Sigmoid colon (tissue), 7 donors: ENCODE data around the gene HIVEP2. TPM values are rescaled to one million over a fixed set of nuclear protein-coding genes. Genes with fewer than 3 reads are reported as not detected.
A peak's percentile ranks its signal among the peaks of the same experiment; 100 is the strongest.

ENCODE experiments used
- DNase-seq: peaks from one replicate; pipeline ENCODE4 v3.0.0-alpha.2; 2019
- H3K27ac ChIP-seq, 4 donors: fragments of 200-600 bp; sonication (generic); one replicate each; pipeline ENCODE4 v1.5.1; 2016 to 2019; ENCODE audit warnings: mild to moderate bottlenecking in 1 of 4
- H3K27me3 ChIP-seq, 3 donors: fragments of 200-600 bp; sonication (generic); one replicate each; pipeline ENCODE4 v1.5.1; 2019; ENCODE audit warnings: mild to moderate bottlenecking in 1 of 3
- H3K36me3 ChIP-seq, 4 donors: fragments of 200-600 bp; sonication (generic); one replicate each; pipeline ENCODE4 v1.5.1; 2016 to 2019
- H3K4me1 ChIP-seq, 4 donors: fragments of 200-600 bp; sonication (generic); one replicate each; pipeline ENCODE4 v1.5.1; 2017 to 2019
- H3K4me3 ChIP-seq, 4 donors: fragments of 200-600 bp; sonication (generic); one replicate each; pipeline ENCODE4 v1.5.1; 2017 to 2019; ENCODE audit warnings: mild to moderate bottlenecking in 2 of 4, moderate library complexity in 1 of 4
- H3K9me3 ChIP-seq, 4 donors: fragments of 200-600 bp in 3 of 4; sonication (generic) in 3 of 4; one replicate each; pipeline versions ENCODE4 v1.5.1 to v1.6.1; 2013 to 2019
- EP300 ChIP-seq, 4 donors: sonication (generic); formaldehyde crosslinking; IDR thresholded peaks; one replicate each; pipeline ENCODE4 v1.6.1; 2017; ENCODE audit warnings: antibody characterized with exemption in 4 of 4
- POLR2A ChIP-seq, 2 donors: fragments of 450-650 bp; IDR thresholded peaks; one replicate each; pipeline ENCODE4 v1.6.1; 2016; ENCODE audit warnings: antibody characterized with exemption in 2 of 2, mild to moderate bottlenecking in 2 of 2, moderate library complexity in 2 of 2
- POLR2AphosphoS5 ChIP-seq, 4 donors: sonication (generic); formaldehyde crosslinking; IDR thresholded peaks; one replicate each; pipeline ENCODE4 v1.6.1; 2017; ENCODE audit warnings: antibody characterized with exemption in 4 of 4
- WGBS, 2 donors: extraction: QIAGEN DNeasy Blood & Tissue Kit; methylation state at CpG; one replicate each; pipeline ENCODE4 v1.1.7; 2013; 5-methylcytosine and 5-hydroxymethylcytosine counted together
- intact Hi-C: fragments of 100-400 bp; cut with DNase I; formaldehyde crosslinking; loops from one replicate; pipeline ENCODE4 v1.15.1; 2023
- polyA plus RNA-seq, 3 donors: library from polyadenylated mRNA; stranded (reverse); fragments of 200-250 nt; gene quantifications; one replicate each; pipeline ENCODE4 v1.2.3, GENCODE V29; 2013
- total RNA-seq, 4 donors: library from RNA; depleted of rRNA; stranded (reverse); fragments of >200 nt; gene quantifications; one replicate each; pipeline ENCODE4 v1.1.0, GENCODE V29; 2016
- TF ChIP-seq, protein P1 (sequence below), 4 experiments: fragments of 450-650 bp in 3 of 4; fragments of 200-600 bp in 1 of 4; IDR thresholded peaks; one replicate each; pipeline ENCODE4 v1.5.1; 2016 to 2019; ENCODE audit warnings: antibody characterized with exemption in 4 of 4, mild to moderate bottlenecking in 3 of 4, moderate library complexity in 2 of 4
- donor health status: healthy with polysubstance abuse.
- donor health status: Bipolar disorder and iron deficiency.
- donor health status: healthy.

HIVEP2 gene
- total and polyA plus RNA-seq, 7 donors = 1.8 to 21.7 (median 11.5) TPM

- Histone ChIP-seq H3K27ac (no peak overlapping the region), H3K4me3 (no peak overlapping the region), H3K9me3 (no peaks in the 10 kb centered on the region), H3K36me3 (no peaks in the 10 kb centered on the region), H3K27me3 (no peaks in the 10 kb centered on the region), H3K4me1 (peaks cover 0 to 4% (median under 1%) of the 10 kb centered on the region in 4 donors)
- intact Hi-C loops = no loop called here
- DNase-seq = no peak
- TF ChIP-seq EP300 (IDR thresholded peaks at IDR 0.05) (no peak), POLR2A (IDR thresholded peaks at IDR 0.05) (no peak), POLR2AphosphoS5 (IDR thresholded peaks at IDR 0.05) (no peak)
- TF ChIP-seq, protein P1, sequence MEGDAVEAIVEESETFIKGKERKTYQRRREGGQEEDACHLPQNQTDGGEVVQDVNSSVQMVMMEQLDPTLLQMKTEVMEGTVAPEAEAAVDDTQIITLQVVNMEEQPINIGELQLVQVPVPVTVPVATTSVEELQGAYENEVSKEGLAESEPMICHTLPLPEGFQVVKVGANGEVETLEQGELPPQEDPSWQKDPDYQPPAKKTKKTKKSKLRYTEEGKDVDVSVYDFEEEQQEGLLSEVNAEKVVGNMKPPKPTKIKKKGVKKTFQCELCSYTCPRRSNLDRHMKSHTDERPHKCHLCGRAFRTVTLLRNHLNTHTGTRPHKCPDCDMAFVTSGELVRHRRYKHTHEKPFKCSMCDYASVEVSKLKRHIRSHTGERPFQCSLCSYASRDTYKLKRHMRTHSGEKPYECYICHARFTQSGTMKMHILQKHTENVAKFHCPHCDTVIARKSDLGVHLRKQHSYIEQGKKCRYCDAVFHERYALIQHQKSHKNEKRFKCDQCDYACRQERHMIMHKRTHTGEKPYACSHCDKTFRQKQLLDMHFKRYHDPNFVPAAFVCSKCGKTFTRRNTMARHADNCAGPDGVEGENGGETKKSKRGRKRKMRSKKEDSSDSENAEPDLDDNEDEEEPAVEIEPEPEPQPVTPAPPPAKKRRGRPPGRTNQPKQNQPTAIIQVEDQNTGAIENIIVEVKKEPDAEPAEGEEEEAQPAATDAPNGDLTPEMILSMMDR (IDR thresholded peaks at IDR 0.05) = no peak
- WGBS, 2 donors = 95 to 98% methylated on average over 1 of the region's 1 CpG
These were observed 36.7 kb downstream of the HIVEP2 start for GRCh38 chr6:142908235-142908634.

- 73 to 74% methylated on average over 5 of the region's 5 CpGs for WGBS, 2 donors
- H3K36me3 ChIP-seq = no peaks in the 10 kb centered on the region
- TF ChIP-seq, protein P1 (IDR thresholded peaks at IDR 0.05) = no peak
- TF ChIP-seq POLR2A (IDR thresholded peaks at IDR 0.05) (no peak), EP300 (IDR thresholded peaks at IDR 0.05) (no peak), POLR2AphosphoS5 (IDR thresholded peaks at IDR 0.05) (no peak)
- peaks cover 0 to 9% (median 5%) of the 10 kb centered on the region in 4 donors for H3K4me1 ChIP-seq
- intact Hi-C loops = no loop called here
- no peaks in the 10 kb centered on the region for H3K27me3 ChIP-seq
- H3K9me3 ChIP-seq = no peaks in the 10 kb centered on the region
- no peak overlapping the region for H3K4me3 ChIP-seq
- H3K27ac ChIP-seq = no peak overlapping the region
- no peak for DNase-seq
These were observed 37.4 kb downstream of the HIVEP2 start for GRCh38 chr6:142907544-142907943.

DNA sequence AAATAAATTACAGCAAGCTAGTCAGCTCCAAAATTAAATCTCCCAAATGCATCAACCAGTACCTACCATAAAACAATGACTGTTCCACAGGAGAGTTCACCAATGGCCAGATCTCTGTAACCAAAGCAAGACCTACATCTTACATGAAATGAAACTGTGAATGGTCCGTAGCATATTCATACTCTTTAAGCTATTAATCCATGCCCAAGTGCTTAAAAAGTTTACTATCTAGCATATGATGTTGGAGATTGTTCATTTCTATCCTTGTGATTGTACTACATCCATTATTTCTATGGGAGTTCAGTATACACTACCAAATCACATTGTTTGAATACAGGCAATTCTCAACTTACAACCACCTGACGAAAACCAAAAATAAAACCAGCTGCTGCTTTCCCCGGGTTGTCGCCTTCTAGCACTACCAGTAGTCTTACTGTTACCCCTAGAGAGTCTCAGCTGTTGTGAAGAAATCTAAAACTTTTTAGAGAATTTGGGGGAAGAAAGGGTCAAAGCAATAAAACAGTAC, 38.0 kb downstream of the HIVEP2 start:
- no peaks in the 10 kb centered on the region for H3K9me3 ChIP-seq
- H3K27ac ChIP-seq = no peak overlapping the region
- H3K27me3 ChIP-seq = no peaks in the 10 kb centered on the region
- WGBS, 2 donors = 71 to 87% methylated on average over 4 of the region's 4 CpGs
- H3K4me3 ChIP-seq = no peak overlapping the region
- H3K4me1 ChIP-seq = peaks cover 0 to 12% (median 9%) of the 10 kb centered on the region in 4 donors
- TF ChIP-seq POLR2A (IDR thresholded peaks at IDR 0.05) (no peak), POLR2AphosphoS5 (IDR thresholded peaks at IDR 0.05) (no peak), EP300 (IDR thresholded peaks at IDR 0.05) (no peak)
- TF ChIP-seq, protein P1 (IDR thresholded peaks at IDR 0.05) = no peak
- no peaks in the 10 kb centered on the region for H3K36me3 ChIP-seq
- no peak for DNase-seq
- intact Hi-C loops = no loop called here

GRCh38 chr6:142903812-142904211, 41.2 kb downstream of the HIVEP2 start:
- no peaks in the 10 kb centered on the region for H3K9me3 ChIP-seq
- DNase-seq = no peak
- H3K4me1 ChIP-seq = peaks cover 0 to 37% (median 24%) of the 10 kb centered on the region in 4 donors
- H3K27me3 ChIP-seq = no peaks in the 10 kb centered on the region
- WGBS, 2 donors = 61 to 81% methylated on average over 1 of the region's 1 CpG
- H3K27ac ChIP-seq = no peak overlapping the region
- TF ChIP-seq, protein P1 (IDR thresholded peaks at IDR 0.05) = no peak
- TF ChIP-seq EP300 (IDR thresholded peaks at IDR 0.05) (no peak), POLR2AphosphoS5 (IDR thresholded peaks at IDR 0.05) (no peak), POLR2A (IDR thresholded peaks at IDR 0.05) (no peak)
- intact Hi-C loops = no loop called here
- no peaks in the 10 kb centered on the region for H3K36me3 ChIP-seq
- H3K4me3 ChIP-seq = no peak overlapping the region

- Histone ChIP-seq H3K27ac (peak overlapping the region in 1 of 4 donors; percentile 20), H3K4me1 (peaks cover 0 to 37% (median 25%) of the 10 kb centered on the region in 4 donors), H3K9me3 (no peaks in the 10 kb centered on the region), H3K27me3 (no peaks in the 10 kb centered on the region), H3K4me3 (no peak overlapping the region), H3K36me3 (no peaks in the 10 kb centered on the region)
- peak; percentile 71 for DNase-seq
- WGBS, 2 donors = 36 to 70% methylated on average over 4 of the region's 4 CpGs
- TF ChIP-seq POLR2AphosphoS5 (IDR thresholded peaks at IDR 0.05) = peak in 1 of 4 donors; percentile 13
- TF ChIP-seq, protein P1 (IDR thresholded peaks at IDR 0.05) = no peak
- intact Hi-C loops = no loop called here
These were observed 42.3 kb downstream of the HIVEP2 start for GRCh38 chr6:142902636-142903053.
